B cell (primary cell): ENCODE measurements around the gene WTAP.

ENCODE experiments used
- CTCF ChIP-seq: fragments of 200-600 bp; IDR thresholded peaks from one replicate; pipeline ENCODE4 v1.8.0; 2022; ENCODE audit warnings: antibody characterized with exemption, mild to moderate bottlenecking
- EZH2 ChIP-seq: IDR thresholded peaks from 2 replicates; pipeline ENCODE4 v1.6.1; 2012; ENCODE audit warnings: borderline replicate concordance, low read depth, mild to moderate bottlenecking, moderate library complexity, low read length; ENCODE audit not compliant: insufficient read depth, poor library complexity, severe bottlenecking

GRCh38 chr6:159693894-159694545 is 33.3 kb upstream of the WTAP start:
- no peak for TF ChIP-seq CTCF
- TF ChIP-seq EZH2, result no peak
